H1 (cell line): ENCODE data around the gene PHF3. TPM values are rescaled to one million over a fixed set of nuclear protein-coding genes. Genes with fewer than 3 reads are reported as not detected.

Experiments
- CBX5 ChIP-seq: fragments of 300-800, 300-1000 bp; sonication (generic); IDR thresholded peaks from 2 replicates; pipeline ENCODE4 v1.7.1; 2016; ENCODE audit warnings: antibody characterized with exemption, low read length, low read depth
- FOSL1 ChIP-seq: IDR thresholded peaks from 2 replicates; pipeline ENCODE4 v1.6.1; 2011; ENCODE audit warnings: mild to moderate bottlenecking, low read depth, low read length, moderate library complexity; ENCODE audit not compliant: insufficient read depth
- HDAC6 ChIP-seq: IDR thresholded peaks from one replicate; pipeline ENCODE4 v1.7.1; 2012; ENCODE audit warnings: low read depth, mild to moderate bottlenecking, inconsistent platforms, low read length, moderate library complexity
- NANOG ChIP-seq: IDR thresholded peaks from 2 replicates; pipeline ENCODE4 v1.6.1; 2011; ENCODE audit warnings: low read length, low read depth, mild to moderate bottlenecking, inconsistent platforms; ENCODE audit not compliant: insufficient read depth, poor library complexity, severe bottlenecking
- RBBP5 ChIP-seq: IDR thresholded peaks from 2 replicates; pipeline ENCODE4 v1.7.1; 2012; ENCODE audit warnings: low read depth, mild to moderate bottlenecking, inconsistent platforms, low read length, moderate library complexity, borderline replicate concordance
- SP1 ChIP-seq: IDR thresholded peaks from 2 replicates; pipeline ENCODE4 v1.6.1; 2011; ENCODE audit warnings: low read depth, low read length
- SP4 ChIP-seq: IDR thresholded peaks from 2 replicates; pipeline ENCODE4 v1.6.1; 2012; ENCODE audit warnings: low read length, inconsistent platforms
- TAF7 ChIP-seq: optimal IDR thresholded peaks from 2 replicates; pipeline ENCODE3; 2011; ENCODE audit warnings: low read depth, mild to moderate bottlenecking, inconsistent platforms, low read length, moderate library complexity, borderline replicate concordance
- YY1 ChIP-seq: IDR thresholded peaks from 2 replicates; pipeline ENCODE4 v1.6.1; 2011; ENCODE audit warnings: low read depth, mild to moderate bottlenecking, low read length
- polyA plus RNA-seq, 7 experiments: library from polyadenylated mRNA; depleted of rRNA in 3 of 7; stranded (reverse) in 5 of 7; unstranded in 2 of 7; fragments of >200 nt in 5 of 7; fragments of 200-250 nt in 2 of 7; gene quantifications; 1 replicate in 5 of 7; 2 replicates in 1 of 7; 4 replicates in 1 of 7; pipeline versions ENCODE4 v1.2.1 to v1.2.3, GENCODE V29; 2011 to 2013; ENCODE audit warnings: missing spikeins in 2 of 7, mixed read lengths in 2 of 7
- total RNA-seq: library from RNA; stranded (reverse); fragmentation: NEBNext Ultra II Directional; extraction: Animal tissue kit (Norgen Biotek cat#: 25700); gene quantifications from 2 replicates; pipeline ENCODE4 v1.2.1, GENCODE V29; 2021
- TF ChIP-seq, protein P1 (sequence below): fragments of 300-600 bp; sonication (generic); IDR thresholded peaks from 2 replicates; pipeline ENCODE4 v1.7.1; 2012; ENCODE audit warnings: low read length, moderate library complexity, mild to moderate bottlenecking, inconsistent platforms; ENCODE audit not compliant: insufficient replicate concordance

PHF3 gene
- total and polyA plus RNA-seq, 2 of the 8 experiments (the other 6 are each of a cell fraction or from before 2014, with no cell fraction given), result 10.1 to 69.3 TPM

DNA sequence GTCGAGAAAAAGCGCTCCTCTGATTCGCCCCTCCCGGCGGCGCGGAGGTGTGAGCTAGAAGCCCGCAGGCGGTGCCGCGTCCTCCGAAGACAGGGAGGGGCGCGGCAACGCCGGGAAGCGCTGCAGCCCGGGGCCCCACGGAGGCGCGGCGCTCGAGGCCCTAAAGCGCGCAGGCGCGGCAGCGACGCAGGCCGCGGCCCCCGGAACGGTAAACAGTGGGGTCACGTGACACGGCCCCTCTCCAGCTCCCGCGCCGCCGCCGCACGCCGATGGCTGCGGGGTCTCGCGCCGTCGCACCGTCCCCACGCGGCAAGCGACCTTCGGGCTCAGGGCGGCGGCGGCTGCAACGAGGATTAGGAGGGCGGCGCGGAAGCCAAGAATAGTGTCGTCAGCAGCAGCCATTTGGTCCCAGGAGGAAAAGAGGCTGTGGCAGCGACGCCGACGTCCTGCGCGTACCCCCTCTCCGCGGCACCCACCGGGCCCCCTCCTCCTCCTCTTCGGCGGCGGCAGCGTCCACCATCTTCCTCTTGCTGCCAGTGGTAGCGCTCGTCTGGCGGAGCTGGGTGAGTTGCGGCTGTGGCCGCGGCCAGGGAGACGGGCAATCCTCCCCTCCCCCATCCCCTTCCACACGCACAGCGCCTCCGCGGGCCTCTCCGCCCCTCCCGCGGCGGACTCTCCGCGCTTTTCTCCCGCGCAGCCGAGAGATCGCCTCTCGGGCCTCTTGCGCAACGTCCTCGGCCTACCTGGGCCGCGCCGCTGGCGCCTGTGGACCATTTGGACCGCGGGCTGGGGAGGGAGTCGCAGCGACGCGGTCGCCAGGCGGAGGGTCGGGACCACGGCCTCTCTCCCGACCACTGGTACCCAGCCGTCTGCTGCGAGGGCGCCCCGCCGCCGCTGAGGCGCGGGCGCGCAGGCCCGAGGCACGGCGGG lies at the start of gene PHF3 (continued):
- TF ChIP-seq, protein P1, sequence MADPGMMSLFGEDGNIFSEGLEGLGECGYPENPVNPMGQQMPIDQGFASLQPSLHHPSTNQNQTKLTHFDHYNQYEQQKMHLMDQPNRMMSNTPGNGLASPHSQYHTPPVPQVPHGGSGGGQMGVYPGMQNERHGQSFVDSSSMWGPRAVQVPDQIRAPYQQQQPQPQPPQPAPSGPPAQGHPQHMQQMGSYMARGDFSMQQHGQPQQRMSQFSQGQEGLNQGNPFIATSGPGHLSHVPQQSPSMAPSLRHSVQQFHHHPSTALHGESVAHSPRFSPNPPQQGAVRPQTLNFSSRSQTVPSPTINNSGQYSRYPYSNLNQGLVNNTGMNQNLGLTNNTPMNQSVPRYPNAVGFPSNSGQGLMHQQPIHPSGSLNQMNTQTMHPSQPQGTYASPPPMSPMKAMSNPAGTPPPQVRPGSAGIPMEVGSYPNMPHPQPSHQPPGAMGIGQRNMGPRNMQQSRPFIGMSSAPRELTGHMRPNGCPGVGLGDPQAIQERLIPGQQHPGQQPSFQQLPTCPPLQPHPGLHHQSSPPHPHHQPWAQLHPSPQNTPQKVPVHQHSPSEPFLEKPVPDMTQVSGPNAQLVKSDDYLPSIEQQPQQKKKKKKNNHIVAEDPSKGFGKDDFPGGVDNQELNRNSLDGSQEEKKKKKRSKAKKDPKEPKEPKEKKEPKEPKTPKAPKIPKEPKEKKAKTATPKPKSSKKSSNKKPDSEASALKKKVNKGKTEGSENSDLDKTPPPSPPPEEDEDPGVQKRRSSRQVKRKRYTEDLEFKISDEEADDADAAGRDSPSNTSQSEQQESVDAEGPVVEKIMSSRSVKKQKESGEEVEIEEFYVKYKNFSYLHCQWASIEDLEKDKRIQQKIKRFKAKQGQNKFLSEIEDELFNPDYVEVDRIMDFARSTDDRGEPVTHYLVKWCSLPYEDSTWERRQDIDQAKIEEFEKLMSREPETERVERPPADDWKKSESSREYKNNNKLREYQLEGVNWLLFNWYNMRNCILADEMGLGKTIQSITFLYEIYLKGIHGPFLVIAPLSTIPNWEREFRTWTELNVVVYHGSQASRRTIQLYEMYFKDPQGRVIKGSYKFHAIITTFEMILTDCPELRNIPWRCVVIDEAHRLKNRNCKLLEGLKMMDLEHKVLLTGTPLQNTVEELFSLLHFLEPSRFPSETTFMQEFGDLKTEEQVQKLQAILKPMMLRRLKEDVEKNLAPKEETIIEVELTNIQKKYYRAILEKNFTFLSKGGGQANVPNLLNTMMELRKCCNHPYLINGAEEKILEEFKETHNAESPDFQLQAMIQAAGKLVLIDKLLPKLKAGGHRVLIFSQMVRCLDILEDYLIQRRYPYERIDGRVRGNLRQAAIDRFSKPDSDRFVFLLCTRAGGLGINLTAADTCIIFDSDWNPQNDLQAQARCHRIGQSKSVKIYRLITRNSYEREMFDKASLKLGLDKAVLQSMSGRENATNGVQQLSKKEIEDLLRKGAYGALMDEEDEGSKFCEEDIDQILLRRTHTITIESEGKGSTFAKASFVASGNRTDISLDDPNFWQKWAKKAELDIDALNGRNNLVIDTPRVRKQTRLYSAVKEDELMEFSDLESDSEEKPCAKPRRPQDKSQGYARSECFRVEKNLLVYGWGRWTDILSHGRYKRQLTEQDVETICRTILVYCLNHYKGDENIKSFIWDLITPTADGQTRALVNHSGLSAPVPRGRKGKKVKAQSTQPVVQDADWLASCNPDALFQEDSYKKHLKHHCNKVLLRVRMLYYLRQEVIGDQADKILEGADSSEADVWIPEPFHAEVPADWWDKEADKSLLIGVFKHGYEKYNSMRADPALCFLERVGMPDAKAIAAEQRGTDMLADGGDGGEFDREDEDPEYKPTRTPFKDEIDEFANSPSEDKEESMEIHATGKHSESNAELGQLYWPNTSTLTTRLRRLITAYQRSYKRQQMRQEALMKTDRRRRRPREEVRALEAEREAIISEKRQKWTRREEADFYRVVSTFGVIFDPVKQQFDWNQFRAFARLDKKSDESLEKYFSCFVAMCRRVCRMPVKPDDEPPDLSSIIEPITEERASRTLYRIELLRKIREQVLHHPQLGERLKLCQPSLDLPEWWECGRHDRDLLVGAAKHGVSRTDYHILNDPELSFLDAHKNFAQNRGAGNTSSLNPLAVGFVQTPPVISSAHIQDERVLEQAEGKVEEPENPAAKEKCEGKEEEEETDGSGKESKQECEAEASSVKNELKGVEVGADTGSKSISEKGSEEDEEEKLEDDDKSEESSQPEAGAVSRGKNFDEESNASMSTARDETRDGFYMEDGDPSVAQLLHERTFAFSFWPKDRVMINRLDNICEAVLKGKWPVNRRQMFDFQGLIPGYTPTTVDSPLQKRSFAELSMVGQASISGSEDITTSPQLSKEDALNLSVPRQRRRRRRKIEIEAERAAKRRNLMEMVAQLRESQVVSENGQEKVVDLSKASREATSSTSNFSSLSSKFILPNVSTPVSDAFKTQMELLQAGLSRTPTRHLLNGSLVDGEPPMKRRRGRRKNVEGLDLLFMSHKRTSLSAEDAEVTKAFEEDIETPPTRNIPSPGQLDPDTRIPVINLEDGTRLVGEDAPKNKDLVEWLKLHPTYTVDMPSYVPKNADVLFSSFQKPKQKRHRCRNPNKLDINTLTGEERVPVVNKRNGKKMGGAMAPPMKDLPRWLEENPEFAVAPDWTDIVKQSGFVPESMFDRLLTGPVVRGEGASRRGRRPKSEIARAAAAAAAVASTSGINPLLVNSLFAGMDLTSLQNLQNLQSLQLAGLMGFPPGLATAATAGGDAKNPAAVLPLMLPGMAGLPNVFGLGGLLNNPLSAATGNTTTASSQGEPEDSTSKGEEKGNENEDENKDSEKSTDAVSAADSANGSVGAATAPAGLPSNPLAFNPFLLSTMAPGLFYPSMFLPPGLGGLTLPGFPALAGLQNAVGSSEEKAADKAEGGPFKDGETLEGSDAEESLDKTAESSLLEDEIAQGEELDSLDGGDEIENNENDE, result no peak
- TF ChIP-seq RBBP5 (peak; percentile 94), SP4 (no peak), SP1 (no peak), YY1 (peak; percentile 84), CBX5 (no peak), FOSL1 (0 out of 2 replicates have a peak, but pooled peaks have one; percentile 25), HDAC6 (no peak), TAF7 (peak; percentile 35), NANOG (no peak)
